GM18507 (cell line): Measurements from ENCODE around the gene ADAMTS1.
"Not testable (repeated sequence)": the region's sequence is repeated elsewhere in the genome, so short reads cannot be mapped to it uniquely, and the experiment has no call there.

Source experiments
- DNase-seq: peaks from one replicate; pipeline ENCODE4 v3.0.0; 2011; ENCODE audit warnings: low read depth; ENCODE audit not compliant: insufficient read length; ENCODE audit errors: extremely low spot score
- FAIRE-seq: peaks from 2 replicates; lab custom pipeline; 2011; peaks lifted over from hg19 to GRCh38; lab: Jason Lieb, UNC

The ADAMTS1 gene

GRCh38 chr21:26845066-26845758, at the start of gene ADAMTS1:
TSS of gene ADAMTS1 (minus strand) at chr21:26845409. CDS start at chr21:26844954, 455 bp downstream.
- no peak for FAIRE-seq
- no peak for DNase-seq

- no peak for DNase-seq
- FAIRE-seq, result no peak
Measured at GRCh38 chr21:26892151-26892550, 46.9 kb upstream of the ADAMTS1 start.

GRCh38 chr21:26888931-26889330, 43.7 kb upstream of the ADAMTS1 start:
- FAIRE-seq (no peak), DNase-seq (no peak)

- DNase-seq, result no peak
- no peak for FAIRE-seq
Measured at GRCh38 chr21:26888256-26888655, 43.0 kb upstream of the ADAMTS1 start.

GRCh38 chr21:26887251-26887650, 42.0 kb upstream of the ADAMTS1 start:
- FAIRE-seq (no peak), DNase-seq (no peak)

- FAIRE-seq (no peak), DNase-seq (no peak)
Measured at GRCh38 chr21:26884436-26884835, 39.2 kb upstream of the ADAMTS1 start.

GRCh38 chr21:26883768-26884167, 38.6 kb upstream of the ADAMTS1 start:
- DNase-seq (no peak), FAIRE-seq (no peak)

- DNase-seq, result no peak
- FAIRE-seq, result no peak
Measured at GRCh38 chr21:26881504-26882228, 36.5 kb upstream of the ADAMTS1 start.

- no peak for DNase-seq
- FAIRE-seq, result no peak
Measured at GRCh38 chr21:26877018-26877417, 31.8 kb upstream of the ADAMTS1 start.

- FAIRE-seq, result no peak
- DNase-seq, result no peak
Measured at GRCh38 chr21:26874347-26874746, 29.1 kb upstream of the ADAMTS1 start.

- FAIRE-seq, result no peak
Measured at GRCh38 chr21:26865857-26866256, 20.6 kb upstream of the ADAMTS1 start.

GRCh38 chr21:26856871-26857350, 11.7 kb upstream of the ADAMTS1 start:
- not testable (repeated sequence) for DNase-seq, FAIRE-seq

More at GRCh38 chr21:26865857-26866256, 20.6 kb upstream of the ADAMTS1 start:
- DNase-seq, result no peak

GRCh38 chr21:26854695-26855094, 9.5 kb upstream of the ADAMTS1 start:
- DNase-seq, FAIRE-seq: not testable (repeated sequence)

- FAIRE-seq, result no peak
Measured at GRCh38 chr21:26852423-26852822, 7.2 kb upstream of the ADAMTS1 start.

GRCh38 chr21:26851109-26851944, 6.1 kb upstream of the ADAMTS1 start:
- FAIRE-seq, result no peak
- no peak for DNase-seq

More at GRCh38 chr21:26852423-26852822, 7.2 kb upstream of the ADAMTS1 start:
- no peak for DNase-seq

- FAIRE-seq (no peak), DNase-seq (no peak)
Measured at GRCh38 chr21:26850116-26850643, 5.0 kb upstream of the ADAMTS1 start.

GRCh38 chr21:26849428-26850115, 4.4 kb upstream of the ADAMTS1 start:
- no peak for DNase-seq
- no peak for FAIRE-seq

GRCh38 chr21:26847921-26848320, 2.7 kb upstream of the ADAMTS1 start:
- DNase-seq (no peak), FAIRE-seq (no peak)

GRCh38 chr21:26847002-26847401, 1.8 kb upstream of the ADAMTS1 start:
- no peak for DNase-seq
- FAIRE-seq, result no peak
